SIG-M5 treated with dmso at 0.1 percent for 504 hours (cell line): ENCODE data around the gene MRPS7.

ENCODE experiments used
- DNase-seq: peaks from one replicate; lab custom pipeline; 2025; ENCODE audit not compliant: unreplicated experiment; lab: John Stamatoyannopoulos, UW

MRPS7 gene

GRCh38 chr17:75307957-75308731, 46.5 kb downstream of the MRPS7 start:
- DNase-seq = no peak

- peak; percentile 71 for DNase-seq
Observed at GRCh38 chr17:75308732-75309629, 47.3 kb downstream of the MRPS7 start.

GRCh38 chr17:75313941-75314551, 52.4 kb downstream of the MRPS7 start:
- DNase-seq = peak; percentile 99

GRCh38 chr17:75315541-75316243, 54.0 kb downstream of the MRPS7 start:
- peak; percentile 50 for DNase-seq
